ENCODE results near the gene TSHZ1. TPM values are rescaled to one million over a fixed set of nuclear protein-coding genes. Genes with fewer than 3 reads are reported as not detected.
A peak's percentile ranks its signal among the peaks of the same experiment; 100 is the strongest.

TSHZ1 gene
- total and polyA plus RNA-seq, 9 donors: 27.9 to 109 (median 65.6) TPM

DNA sequence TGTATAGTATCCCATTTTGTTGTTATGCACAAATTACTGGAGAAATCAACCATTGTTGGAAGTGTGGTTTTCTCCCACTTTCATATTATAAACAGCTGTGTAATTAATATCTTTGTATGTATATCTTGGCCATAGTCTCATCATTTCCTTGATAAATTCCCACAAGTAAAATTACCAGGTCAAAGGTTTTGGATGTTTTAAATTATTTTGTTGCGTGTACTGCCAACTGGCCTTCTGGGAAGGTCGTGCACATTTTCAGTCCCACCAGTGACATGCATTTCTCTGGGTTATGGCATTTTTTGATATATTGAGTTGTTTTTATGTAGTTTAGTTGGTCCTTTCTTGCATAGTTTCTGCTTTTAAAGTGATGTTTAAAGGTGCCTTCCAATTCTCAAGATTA lies 41.5 kb downstream of the TSHZ1 start:
- no peaks in the 10 kb centered on the region for H3K9me3 ChIP-seq
- TF ChIP-seq EP300 (IDR thresholded peaks at IDR 0.05): no peak
- TF ChIP-seq, protein P1, sequence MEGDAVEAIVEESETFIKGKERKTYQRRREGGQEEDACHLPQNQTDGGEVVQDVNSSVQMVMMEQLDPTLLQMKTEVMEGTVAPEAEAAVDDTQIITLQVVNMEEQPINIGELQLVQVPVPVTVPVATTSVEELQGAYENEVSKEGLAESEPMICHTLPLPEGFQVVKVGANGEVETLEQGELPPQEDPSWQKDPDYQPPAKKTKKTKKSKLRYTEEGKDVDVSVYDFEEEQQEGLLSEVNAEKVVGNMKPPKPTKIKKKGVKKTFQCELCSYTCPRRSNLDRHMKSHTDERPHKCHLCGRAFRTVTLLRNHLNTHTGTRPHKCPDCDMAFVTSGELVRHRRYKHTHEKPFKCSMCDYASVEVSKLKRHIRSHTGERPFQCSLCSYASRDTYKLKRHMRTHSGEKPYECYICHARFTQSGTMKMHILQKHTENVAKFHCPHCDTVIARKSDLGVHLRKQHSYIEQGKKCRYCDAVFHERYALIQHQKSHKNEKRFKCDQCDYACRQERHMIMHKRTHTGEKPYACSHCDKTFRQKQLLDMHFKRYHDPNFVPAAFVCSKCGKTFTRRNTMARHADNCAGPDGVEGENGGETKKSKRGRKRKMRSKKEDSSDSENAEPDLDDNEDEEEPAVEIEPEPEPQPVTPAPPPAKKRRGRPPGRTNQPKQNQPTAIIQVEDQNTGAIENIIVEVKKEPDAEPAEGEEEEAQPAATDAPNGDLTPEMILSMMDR (IDR thresholded peaks at IDR 0.05): no peak
- TF ChIP-seq POLR2A (IDR thresholded peaks at IDR 0.05): no peak
- DNase-seq: no peak
- peaks cover 23% of the 10 kb centered on the region for H3K4me1 ChIP-seq (ENCODE audit: insufficient read depth)
- WGBS, 3 donors: 8 to 15% (median 10%) methylated on average over 2 of the region's 2 CpGs
- intact Hi-C loops (cut with DNase I): loop anchor here in 1 of 4 donors (5.0 kb wide), 1 partner anchor 40 kb away; the partner anchor contains the start of gene TSHZ1
- H3K4me3 ChIP-seq: no peak overlapping the region
- peak overlapping the region in 1 of 2 donors; percentile 81 for H3K27ac ChIP-seq
- H3K27me3 ChIP-seq: no peaks in the 10 kb centered on the region
- no peaks in the 10 kb centered on the region for H3K36me3 ChIP-seq

DNA sequence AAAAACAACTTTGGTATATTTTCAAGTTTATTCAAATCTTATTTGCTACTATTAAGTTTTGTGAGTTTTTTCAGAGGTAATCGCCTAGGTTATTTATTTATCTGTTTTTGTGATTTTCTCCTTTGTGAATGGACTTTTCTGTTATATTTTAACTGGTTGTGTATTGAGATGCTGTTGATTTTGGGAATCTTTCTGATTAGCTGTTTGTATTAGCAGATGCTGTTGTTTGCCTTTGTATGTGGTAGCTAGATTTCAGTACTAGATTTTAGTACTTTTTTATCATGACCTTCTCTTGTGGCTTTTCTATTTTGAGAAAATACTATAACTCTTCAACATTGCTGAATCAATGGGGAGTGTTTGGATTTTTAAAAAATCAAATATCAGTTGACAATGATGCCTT lies 42.4 kb downstream of the TSHZ1 start:
- peak overlapping the region in 1 of 2 donors; percentile 64 for H3K27ac ChIP-seq
- H3K4me1 ChIP-seq (ENCODE audit: insufficient read depth): peaks cover 24% of the 10 kb centered on the region
- DNase-seq: no peak
- no peaks in the 10 kb centered on the region for H3K36me3 ChIP-seq
- TF ChIP-seq EP300 (IDR thresholded peaks at IDR 0.05): no peak
- no peak for TF ChIP-seq POLR2A (IDR thresholded peaks at IDR 0.05)
- TF ChIP-seq, protein P1 (IDR thresholded peaks at IDR 0.05): no peak
- H3K4me3 ChIP-seq: no peak overlapping the region
- H3K27me3 ChIP-seq: no peaks in the 10 kb centered on the region
- H3K9me3 ChIP-seq: no peaks in the 10 kb centered on the region
- intact Hi-C loops (cut with DNase I): loop anchor here in 1 of 4 donors (5.0 kb wide), 1 partner anchor 41 kb away; the partner anchor contains the start of gene TSHZ1
- 49 to 70% (median 66%) methylated on average over 1 of the region's 1 CpG for WGBS, 3 donors

DNA sequence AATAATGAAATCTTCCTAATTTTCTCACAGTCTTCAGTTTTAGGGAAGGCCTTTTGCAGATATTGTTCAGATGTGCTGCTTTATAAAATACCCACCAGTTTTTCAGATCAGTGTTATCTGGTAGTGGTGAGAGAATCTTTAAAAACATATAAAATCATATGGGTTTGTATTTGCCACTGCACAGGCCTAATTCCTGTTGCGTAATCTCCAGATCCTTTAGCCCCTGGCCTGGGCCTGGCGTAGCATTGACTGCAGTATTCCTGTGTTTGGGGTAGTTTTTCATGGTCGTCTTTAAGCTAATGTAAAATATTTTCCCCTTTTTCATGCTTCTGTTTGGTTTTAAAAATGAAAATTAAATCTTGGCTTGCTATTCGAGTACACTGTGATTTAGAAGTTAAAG lies 43.2 kb downstream of the TSHZ1 start:
- H3K27ac ChIP-seq: peak overlapping the region in 1 of 2 donors; percentile 64
- H3K4me1 ChIP-seq (ENCODE audit: insufficient read depth): peaks cover 24% of the 10 kb centered on the region
- no peak overlapping the region for H3K4me3 ChIP-seq
- 28 to 31% (median 29%) methylated on average over 4 of the region's 4 CpGs for WGBS, 3 donors
- intact Hi-C loops (cut with DNase I): loop anchor here in 1 of 4 donors (5.0 kb wide), 1 partner anchor 41 kb away; the partner anchor contains the start of gene TSHZ1
- TF ChIP-seq EP300 (IDR thresholded peaks at IDR 0.05) (no peak), POLR2A (IDR thresholded peaks at IDR 0.05) (no peak)
- TF ChIP-seq, protein P1 (IDR thresholded peaks at IDR 0.05): no peak
- no peaks in the 10 kb centered on the region for H3K27me3 ChIP-seq
- no peak for DNase-seq
- no peaks in the 10 kb centered on the region for H3K9me3 ChIP-seq
- no peaks in the 10 kb centered on the region for H3K36me3 ChIP-seq

DNA sequence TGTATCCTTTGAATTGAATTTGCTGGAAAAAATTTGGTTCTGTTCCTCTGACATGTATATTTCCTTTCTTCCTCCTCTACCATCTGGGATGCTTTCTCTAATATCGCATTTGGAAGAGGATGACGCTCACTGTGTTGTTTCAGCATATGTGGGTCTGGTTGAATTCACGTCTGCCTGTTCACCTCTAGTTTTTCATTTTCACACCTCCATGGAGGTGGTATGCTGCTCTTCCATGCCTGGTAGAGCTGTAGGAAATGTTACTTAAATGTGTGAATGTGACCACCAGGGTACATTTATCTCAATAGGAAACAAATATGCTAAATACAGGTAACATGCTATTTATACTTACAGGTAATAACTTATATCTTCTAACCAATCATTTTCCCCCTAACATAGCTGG lies 44.5 kb downstream of the TSHZ1 start:
- 69 to 79% (median 75%) methylated on average over 3 of the region's 3 CpGs for WGBS, 3 donors
- H3K27ac ChIP-seq: no peak overlapping the region
- TF ChIP-seq, protein P1 (IDR thresholded peaks at IDR 0.05): no peak
- TF ChIP-seq POLR2A (IDR thresholded peaks at IDR 0.05) (no peak), EP300 (IDR thresholded peaks at IDR 0.05) (no peak)
- no peaks in the 10 kb centered on the region for H3K27me3 ChIP-seq
- intact Hi-C loops (cut with DNase I): no loop called here
- H3K9me3 ChIP-seq: no peaks in the 10 kb centered on the region
- DNase-seq: no peak
- peaks cover 12% of the 10 kb centered on the region for H3K4me1 ChIP-seq (ENCODE audit: insufficient read depth)
- no peaks in the 10 kb centered on the region for H3K36me3 ChIP-seq
- H3K4me3 ChIP-seq: no peak overlapping the region
